NCI-H187 (cell line): ENCODE data around the gene SLC39A9.

Source experiments
- DNase-seq, 2 experiments: peaks; one replicate each; lab custom pipeline; 2025; lab: John Stamatoyannopoulos, UW

The SLC39A9 gene

GRCh38 chr14:69398053-69398817, at the start of gene SLC39A9, which contains the start of gene ERH:
SLC39A9 (plus strand) TSS chr14:69398692; CDS start chr14:69399370, 678 bp downstream.
ERH (minus strand) TSS chr14:69398299; CDS start chr14:69398233, 66 bp downstream.
- DNase-seq: peak; percentile 94 to 99

GRCh38 chr14:69349091-69349777, 49.3 kb upstream of the SLC39A9 start:
- no peak for DNase-seq

- DNase-seq: no peak
Measured at GRCh38 chr14:69350892-69351291, 47.6 kb upstream of the SLC39A9 start.

- no peak for DNase-seq
Measured at GRCh38 chr14:69351385-69351784, 47.1 kb upstream of the SLC39A9 start.

GRCh38 chr14:69351911-69352310, 46.6 kb upstream of the SLC39A9 start:
- no peak for DNase-seq

GRCh38 chr14:69353168-69353567, 45.3 kb upstream of the SLC39A9 start:
- no peak for DNase-seq

- DNase-seq: peak in 1 of 2 experiments; percentile 51
Measured at GRCh38 chr14:69354383-69355153, 43.9 kb upstream of the SLC39A9 start.

GRCh38 chr14:69355154-69355597, 43.3 kb upstream of the SLC39A9 start:
- no peak for DNase-seq

- peak; percentile 44 to 69 for DNase-seq
Measured at GRCh38 chr14:69355607-69356281, 42.7 kb upstream of the SLC39A9 start.

- DNase-seq: no peak
Measured at GRCh38 chr14:69356903-69357543, 41.5 kb upstream of the SLC39A9 start.

- no peak for DNase-seq
Measured at GRCh38 chr14:69357544-69358200, 40.8 kb upstream of the SLC39A9 start.

GRCh38 chr14:69358233-69358963, 40.1 kb upstream of the SLC39A9 start:
- DNase-seq: no peak

GRCh38 chr14:69358966-69359365, 39.5 kb upstream of the SLC39A9 start:
- DNase-seq: no peak

- peak; percentile 76 to 96 for DNase-seq
Measured at GRCh38 chr14:69360438-69361108, 37.9 kb upstream of the SLC39A9 start.

- DNase-seq: peak in 1 of 2 experiments; percentile 31
Measured at GRCh38 chr14:69363055-69363454, 35.4 kb upstream of the SLC39A9 start.

- DNase-seq: no peak
Measured at GRCh38 chr14:69363964-69364363, 34.5 kb upstream of the SLC39A9 start.

- DNase-seq: no peak
Measured at GRCh38 chr14:69364378-69364777, 34.1 kb upstream of the SLC39A9 start.

GRCh38 chr14:69366069-69366468, 32.4 kb upstream of the SLC39A9 start:
- no peak for DNase-seq

- no peak for DNase-seq
Measured at GRCh38 chr14:69366761-69367160, 31.7 kb upstream of the SLC39A9 start.
